H1 (cell line): ENCODE measurements around the gene ERP44. TPM values are rescaled to one million over a fixed set of nuclear protein-coding genes. Genes with fewer than 3 reads are reported as not detected.
A peak's percentile ranks its signal among the peaks of the same experiment; 100 is the strongest.

Experiments used
- CTCF ChIA-PET: fragments of 300-600 bp; sonication (Branson Sonifier 250); formaldehyde crosslinking; loops from one replicate; lab custom pipeline; 2021; ENCODE audit not compliant: partially characterized antibody; lab: Charles Lee
- POLR2A ChIA-PET: fragments of 300-600 bp; sonication (Branson Sonifier 250); formaldehyde crosslinking; loops from one replicate; lab custom pipeline; 2021; ENCODE audit warnings: inconsistent platforms; ENCODE audit not compliant: partially characterized antibody; lab: Charles Lee
- DNase-seq, 2 experiments: peaks; one replicate each; pipeline versions ENCODE4 v3.0.0 to v3.0.0-alpha.2; 2010 to 2022; ENCODE audit warnings: low spot score in 2 of 2, low read depth in 1 of 2, mixed read lengths in 1 of 2
- FAIRE-seq: peaks from 2 replicates; lab custom pipeline; 2011; peaks lifted over from hg19 to GRCh38; lab: Jason Lieb, UNC
- H2AFZ ChIP-seq: 2 replicates; pipeline ENCODE4 v1.8.1; 2012; ENCODE audit warnings: low read length, inconsistent platforms
- H2AK5ac ChIP-seq: 2 replicates; pipeline ENCODE4 v1.6.1; 2013; ENCODE audit warnings: low read depth, low read length
- H2BK120ac ChIP-seq: replicated peaks from 2 replicates; pipeline ENCODE3; 2013; ENCODE audit warnings: low read depth, low read length, inconsistent platforms
- H2BK12ac ChIP-seq: 2 replicates; pipeline ENCODE4 v1.6.1; 2013; ENCODE audit warnings: low read depth, low read length
- H2BK15ac ChIP-seq: 2 replicates; pipeline ENCODE4 v1.6.1; 2013; ENCODE audit warnings: low read length
- H2BK20ac ChIP-seq: 2 replicates; pipeline ENCODE4 v1.6.1; 2013; ENCODE audit warnings: low read length
- H2BK5ac ChIP-seq: 2 replicates; pipeline ENCODE4 v1.6.1; 2013; ENCODE audit warnings: low read depth, low read length
- H3K14ac ChIP-seq: 2 replicates; pipeline ENCODE4 v1.6.1; 2013; ENCODE audit warnings: inconsistent platforms; ENCODE audit not compliant: insufficient read length
- H3K18ac ChIP-seq: 2 replicates; pipeline ENCODE4 v1.6.1; 2013; ENCODE audit warnings: low read length; ENCODE audit errors: extremely low read depth
- H3K23ac ChIP-seq: 2 replicates; pipeline ENCODE4 v1.6.1; 2013; ENCODE audit warnings: inconsistent platforms; ENCODE audit not compliant: insufficient read length
- H3K23me2 ChIP-seq: 2 replicates; pipeline ENCODE4 v1.6.1; 2013; ENCODE audit warnings: low read depth, low read length
- H3K27ac ChIP-seq: 2 replicates; pipeline ENCODE4 v1.6.1; 2011; ENCODE audit warnings: low read depth, low read length, inconsistent platforms
- H3K27me3 ChIP-seq, 4 experiments: replicated peaks in 1 of 4; 1 replicate in 1 of 4; 2 replicates in 3 of 4; pipeline versions ENCODE4 v1.6.1 to v1.8.1; 2011 to 2013; ENCODE audit warnings: low read length in 3 of 4, mild to moderate bottlenecking in 3 of 4, inconsistent platforms in 2 of 4, mixed read lengths in 2 of 4, moderate library complexity in 1 of 4; ENCODE audit not compliant: control insufficient read depth in 3 of 4, insufficient read depth in 3 of 4; ENCODE audit errors: extremely low read depth in 1 of 4
- H3K36me3 ChIP-seq, 4 experiments: 2 replicates each; pipeline versions ENCODE4 v1.6.1 to v1.8.1; 2011 to 2013; ENCODE audit warnings: mild to moderate bottlenecking in 4 of 4, low read length in 3 of 4, moderate library complexity in 2 of 4, control low read depth in 1 of 4, inconsistent platforms in 1 of 4; ENCODE audit not compliant: insufficient read depth in 4 of 4, control insufficient read depth in 2 of 4
- H3K4ac ChIP-seq: replicated peaks from 2 replicates; pipeline ENCODE3; 2013; ENCODE audit warnings: low read length, low read depth, mixed read lengths, inconsistent platforms; ENCODE audit not compliant: insufficient read length
- H3K4me1 ChIP-seq, 4 experiments: replicated peaks in 1 of 4; 1 replicate in 1 of 4; 2 replicates in 3 of 4; pipeline versions ENCODE4 v1.6.1 to v1.8.1; 2011 to 2013; ENCODE audit warnings: low read length in 3 of 4, inconsistent platforms in 2 of 4, mixed read lengths in 1 of 4; ENCODE audit not compliant: insufficient read depth in 4 of 4, control insufficient read depth in 3 of 4
- H3K4me2 ChIP-seq, 2 experiments: 2 replicates each; pipeline versions ENCODE4 v1.6.1 to v1.8.1; 2011 to 2013; ENCODE audit warnings: low read depth in 2 of 2, low read length in 2 of 2, control low read depth in 1 of 2, inconsistent platforms in 1 of 2, mild to moderate bottlenecking in 1 of 2; ENCODE audit not compliant: insufficient read depth in 1 of 2
- H3K4me3 ChIP-seq, 4 experiments: fragments of 200-600, 300-600 bp in 1 of 4; sonication (generic), shearing (Covaris generic), sonication (Bioruptor Twin) in 1 of 4; 2 replicates each; pipeline versions ENCODE4 v1.5.1 to v1.8.1; 2011 to 2016; ENCODE audit warnings: low read length in 4 of 4, low read depth in 3 of 4, control low read depth in 2 of 4, inconsistent platforms in 2 of 4, mild to moderate bottlenecking in 2 of 4, mixed read lengths in 1 of 4, moderate library complexity in 1 of 4; ENCODE audit not compliant: insufficient read depth in 2 of 4; ENCODE audit errors: extremely low read depth in 1 of 4
- H3K56ac ChIP-seq: replicated peaks from 2 replicates; pipeline ENCODE3; 2013; ENCODE audit warnings: low read depth, mild to moderate bottlenecking, mixed read lengths, low read length, inconsistent platforms; ENCODE audit not compliant: insufficient read length
- H3K79me1 ChIP-seq: 2 replicates; pipeline ENCODE4 v1.6.1; 2013; ENCODE audit warnings: low read depth, low read length, control low read depth
- H3K79me2 ChIP-seq, 2 experiments: 2 replicates each; pipeline versions ENCODE4 v1.6.1 to v1.8.1; 2012 to 2013; ENCODE audit warnings: low read length in 2 of 2, mild to moderate bottlenecking in 2 of 2, inconsistent platforms in 1 of 2; ENCODE audit not compliant: insufficient read depth in 2 of 2, control insufficient read depth in 1 of 2
- H3K9ac ChIP-seq, 4 experiments: replicated peaks in 1 of 4; 1 replicate in 1 of 4; 2 replicates in 3 of 4; pipeline versions ENCODE4 v1.6.1 to v1.8.1; 2011 to 2013; ENCODE audit warnings: low read depth in 3 of 4, low read length in 3 of 4, control low read depth in 2 of 4, mild to moderate bottlenecking in 2 of 4, moderate library complexity in 2 of 4, inconsistent platforms in 1 of 4; ENCODE audit errors: extremely low read depth in 1 of 4
- H3K9me3 ChIP-seq, 2 experiments: 2 replicates each; pipeline versions ENCODE4 v1.6.1 to v1.8.1; 2012 to 2013; ENCODE audit warnings: mild to moderate bottlenecking in 2 of 2, moderate library complexity in 2 of 2, control low read depth in 1 of 2, inconsistent platforms in 1 of 2, low read depth in 1 of 2, low read length in 1 of 2, mixed read lengths in 1 of 2; ENCODE audit not compliant: insufficient read depth in 2 of 2
- H4K20me1 ChIP-seq, 2 experiments: replicated peaks in 1 of 2; 2 replicates each; pipeline versions ENCODE3 to v1.8.1; 2011 to 2013; ENCODE audit warnings: inconsistent platforms in 2 of 2, low read length in 2 of 2, mild to moderate bottlenecking in 1 of 2; ENCODE audit not compliant: insufficient read depth in 2 of 2, control insufficient read depth in 1 of 2
- H4K5ac ChIP-seq: 2 replicates; pipeline ENCODE4 v1.6.1; 2013; ENCODE audit warnings: low read length, low read depth, mixed read lengths, inconsistent platforms; ENCODE audit not compliant: insufficient read length
- H4K8ac ChIP-seq: 2 replicates; pipeline ENCODE4 v1.8.0; 2013; ENCODE audit warnings: mild to moderate bottlenecking, moderate library complexity, low read length, inconsistent platforms; ENCODE audit not compliant: insufficient read depth; ENCODE audit errors: extremely low read depth
- H4K91ac ChIP-seq: replicated peaks from 2 replicates; pipeline ENCODE3; 2013; ENCODE audit warnings: low read length, mixed read lengths, inconsistent platforms; ENCODE audit not compliant: insufficient read length
- BACH1 ChIP-seq: IDR thresholded peaks from 2 replicates; pipeline ENCODE4 v1.6.1; 2012; ENCODE audit warnings: low read length, improper control_type of control experiment
- CHD2 ChIP-seq: IDR thresholded peaks from 2 replicates; pipeline ENCODE4 v1.6.1; 2012; ENCODE audit warnings: low read length, improper control_type of control experiment
- FOSL1 ChIP-seq: IDR thresholded peaks from 2 replicates; pipeline ENCODE4 v1.6.1; 2011; ENCODE audit warnings: mild to moderate bottlenecking, low read depth, low read length, moderate library complexity; ENCODE audit not compliant: insufficient read depth
- KDM4A ChIP-seq: IDR thresholded peaks from one replicate; pipeline ENCODE4 v1.7.1; 2012; ENCODE audit warnings: low read depth, mild to moderate bottlenecking, moderate library complexity, low read length, inconsistent platforms; ENCODE audit not compliant: severe bottlenecking
- KDM5A ChIP-seq: fragments of 200-600 bp; IDR thresholded peaks from 2 replicates; pipeline ENCODE4 v1.7.1; 2012; ENCODE audit warnings: mild to moderate bottlenecking, low read length, inconsistent platforms, mixed read lengths
- NANOG ChIP-seq: IDR thresholded peaks from 2 replicates; pipeline ENCODE4 v1.6.1; 2011; ENCODE audit warnings: low read length, low read depth, mild to moderate bottlenecking, inconsistent platforms; ENCODE audit not compliant: insufficient read depth, poor library complexity, severe bottlenecking
- POLR2AphosphoS5 ChIP-seq: IDR thresholded peaks from 2 replicates; pipeline ENCODE4 v1.6.1; 2011; ENCODE audit warnings: low read depth, low read length
- SAP30 ChIP-seq: fragments of 300-600 bp; sonication (generic); IDR thresholded peaks from 2 replicates; pipeline ENCODE4 v1.7.1; 2012; ENCODE audit warnings: low read length, moderate library complexity, mild to moderate bottlenecking, inconsistent platforms; ENCODE audit not compliant: insufficient read depth, insufficient replicate concordance
- SP1 ChIP-seq: IDR thresholded peaks from 2 replicates; pipeline ENCODE4 v1.6.1; 2011; ENCODE audit warnings: low read depth, low read length
- SP2 ChIP-seq: IDR thresholded peaks from 2 replicates; pipeline ENCODE4 v1.6.1; 2012; ENCODE audit warnings: mild to moderate bottlenecking, low read length, inconsistent platforms
- SUZ12 ChIP-seq: fragments of 200-600 bp; sonication (generic); IDR thresholded peaks from 2 replicates; pipeline ENCODE4 v1.6.1; 2012; ENCODE audit warnings: mild to moderate bottlenecking, inconsistent platforms, low read length, moderate library complexity, mixed read lengths
- TAF1 ChIP-seq: IDR thresholded peaks from 2 replicates; pipeline ENCODE4 v1.6.1; 2011; ENCODE audit warnings: mild to moderate bottlenecking, low read depth, low read length
- TBP ChIP-seq: IDR thresholded peaks from 2 replicates; pipeline ENCODE4 v1.6.1; 2011; ENCODE audit warnings: low read depth, low read length, improper control_type of control experiment
- TEAD4 ChIP-seq: IDR thresholded peaks from 2 replicates; pipeline ENCODE4 v1.6.1; 2012; ENCODE audit warnings: low read depth, low read length, inconsistent platforms, mixed read lengths
- WGBS, 2 experiments: shearing (Covaris generic) in 1 of 2; methylation state at CpG; one replicate each; pipeline versions ENCODE4 v1.1.6 to v1.1.7; 2013 to 2015; ENCODE audit warnings: low lambda C conversion rate in 2 of 2, mixed read lengths in 2 of 2, inconsistent platforms in 1 of 2, low coverage in 1 of 2, missing lambda C conversion rate in 1 of 2; ENCODE audit not compliant: insufficient replicate concordance in 2 of 2, insufficient coverage in 1 of 2, insufficient read length in 1 of 2; ENCODE audit errors: extremely low coverage in 1 of 2, missing lambda C conversion rate in 1 of 2; 5-methylcytosine and 5-hydroxymethylcytosine counted together
- polyA plus RNA-seq, 7 experiments: library from polyadenylated mRNA; depleted of rRNA in 3 of 7; stranded (reverse) in 5 of 7; unstranded in 2 of 7; fragments of >200 nt in 5 of 7; fragments of 200-250 nt in 2 of 7; gene quantifications; 1 replicate in 5 of 7; 2 replicates in 1 of 7; 4 replicates in 1 of 7; pipeline versions ENCODE4 v1.2.1 to v1.2.3, GENCODE V29; 2011 to 2013; ENCODE audit warnings: missing spikeins in 2 of 7, mixed read lengths in 2 of 7
- total RNA-seq: library from RNA; stranded (reverse); fragmentation: NEBNext Ultra II Directional; extraction: Animal tissue kit (Norgen Biotek cat#: 25700); gene quantifications from 2 replicates; pipeline ENCODE4 v1.2.1, GENCODE V29; 2021

ERP44 gene
- total and polyA plus RNA-seq, 2 of the 8 experiments (the other 6 are each of a cell fraction or from before 2014, with no cell fraction given), result 5.7 to 15.6 TPM

DNA sequence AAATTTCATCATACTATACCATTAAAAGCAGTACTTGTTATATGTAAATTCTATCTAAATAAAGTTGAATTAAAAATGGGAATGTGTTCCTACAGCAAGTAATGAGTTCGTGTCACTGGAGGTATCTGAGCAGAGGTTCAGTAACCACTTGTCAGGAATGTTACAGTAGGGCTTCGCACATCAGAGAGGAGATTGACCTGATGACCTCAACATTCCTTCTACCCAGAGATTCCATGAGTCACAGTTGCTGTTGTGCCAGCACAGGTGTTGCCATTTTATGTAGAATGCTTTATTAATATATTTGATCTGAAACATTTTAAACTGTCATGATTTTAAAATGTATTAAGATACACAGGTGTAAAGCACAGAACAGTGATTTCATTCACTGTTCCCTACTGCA is 132.1 kb downstream of the ERP44 start:
- Histone ChIP-seq H3K9ac (no peak overlapping the region), H3K23me2 (no peaks in the 10 kb centered on the region), H3K23ac (no peak overlapping the region), H2AK5ac (no peak overlapping the region), H4K20me1 (no peaks in the 10 kb centered on the region), H3K4me3 (no peak overlapping the region; a peak in 1 of 8 replicates), H3K4ac (no peak overlapping the region), H4K8ac (no peak overlapping the region), H3K4me2 (no peak overlapping the region), H3K79me1 (no peaks in the 10 kb centered on the region), H4K91ac (no peak overlapping the region), H2BK15ac (no peak overlapping the region), H3K36me3 (no peaks in the 10 kb centered on the region), H2BK5ac (no peak overlapping the region), H4K5ac (no peak overlapping the region), H3K27ac (no peak overlapping the region), H2AFZ (no peak overlapping the region), H3K79me2 (no peaks in the 10 kb centered on the region), H3K27me3 (no peaks in the 10 kb centered on the region), H2BK20ac (no peak overlapping the region), H2BK120ac (no peak overlapping the region), H3K9me3 (no peaks in the 10 kb centered on the region), H3K18ac (no peak overlapping the region), H2BK12ac (no peak overlapping the region), H3K14ac (no peak overlapping the region), H3K4me1 (peaks cover 0 to 9% (median 7%) of the 10 kb centered on the region in 4 experiments; a peak in 4 of 7 replicates), H3K56ac (no peak overlapping the region)
- ChIA-PET POLR2A (no interaction called here), CTCF (interaction anchor here (1.2 kb wide), 1 partner anchor 19 kb away, joined by 3 read pairs; no protein-coding TSS in a partner anchor)
- FAIRE-seq (peak; percentile 92), DNase-seq (peak in 1 of 2 experiments; percentile 9)
- 42% methylated on average over 2 of the region's 2 CpGs; no CpG with 5 or more reads in 1 of the 2 experiments for WGBS, 2 experiments
- TF ChIP-seq TEAD4 (peak; percentile 90), NANOG (peak; percentile 47), SAP30 (no peak), SP1 (0 out of 2 replicates have a peak, but pooled peaks have one; percentile 41), SUZ12 (no peak), TAF1 (no peak), KDM4A (no peak), CHD2 (0 out of 2 replicates have a peak, but pooled peaks have one; percentile 23), BACH1 (peak; percentile 55; the same call in 1 of the 2 replicates), FOSL1 (no peak), POLR2AphosphoS5 (no peak), TBP (no peak), KDM5A (no peak), SP2 (no peak)
